Fibroblast of mammary gland (primary cell): ENCODE measurements around the gene LDB2.
A peak's percentile ranks its signal among the peaks of the same experiment; 100 is the strongest.

Source experiments
- DNase-seq: peaks from one replicate; pipeline ENCODE4 v3.0.0-alpha.2; 2010; ENCODE audit warnings: low read depth
- H3K4me3 ChIP-seq: 2 replicates; pipeline ENCODE4 v1.5.1; 2011; ENCODE audit warnings: low read depth, mild to moderate bottlenecking, low read length, moderate library complexity; ENCODE audit not compliant: control insufficient read depth
- CTCF ChIP-seq: conservative IDR thresholded peaks from 2 replicates; pipeline ENCODE4 v1.5.1; 2011; ENCODE audit warnings: low read depth, low read length, inconsistent platforms; ENCODE audit not compliant: control insufficient read depth, insufficient read depth

The LDB2 gene

GRCh38 chr4:16726368-16727050 lies 171.9 kb downstream of the LDB2 start:
- no peak overlapping the region for H3K4me3 ChIP-seq
- no peak for DNase-seq
- no peak for TF ChIP-seq CTCF

- no peak for DNase-seq
- no peak overlapping the region for H3K4me3 ChIP-seq
- no peak for TF ChIP-seq CTCF
Measured at GRCh38 chr4:16725252-16725651, 173.2 kb downstream of the LDB2 start.

GRCh38 chr4:16722416-16722815 lies 176.0 kb downstream of the LDB2 start:
- H3K4me3 ChIP-seq, result no peak overlapping the region
- no peak for TF ChIP-seq CTCF
- no peak for DNase-seq

- DNase-seq, result peak; percentile 51
Measured at GRCh38 chr4:16721613-16722291, 176.7 kb downstream of the LDB2 start.

GRCh38 chr4:16720761-16721160 lies 177.7 kb downstream of the LDB2 start:
- DNase-seq, result no peak
- no peak overlapping the region for H3K4me3 ChIP-seq
- no peak for TF ChIP-seq CTCF

More at GRCh38 chr4:16721613-16722291, 176.7 kb downstream of the LDB2 start:
- H3K4me3 ChIP-seq, result no peak overlapping the region
- TF ChIP-seq CTCF, result no peak

- no peak for TF ChIP-seq CTCF
- DNase-seq, result peak; percentile 28
- H3K4me3 ChIP-seq, result no peak overlapping the region
Measured at GRCh38 chr4:16717266-16717970, 181.0 kb downstream of the LDB2 start.
